Suprapubic skin (tissue), 4 donors: ENCODE results near the gene PIK3IP1. TPM values are rescaled to one million over a fixed set of nuclear protein-coding genes. Genes with fewer than 3 reads are reported as not detected.

Source experiments
- DNase-seq, 2 donors: peaks; one replicate each; pipeline ENCODE4 v3.0.0-alpha.2; 2019; ENCODE audit warnings: low spot score in 2 of 2
- H3K27ac ChIP-seq: fragments of 200-600 bp; sonication (generic); one replicate; pipeline ENCODE4 v1.5.1; 2019
- H3K27me3 ChIP-seq: fragments of 200-600 bp; sonication (generic); one replicate; pipeline ENCODE4 v1.5.1; 2019
- H3K36me3 ChIP-seq: fragments of 200-600 bp; sonication (generic); one replicate; pipeline ENCODE4 v1.5.1; 2019
- H3K4me1 ChIP-seq: fragments of 200-600 bp; sonication (generic); one replicate; pipeline ENCODE4 v1.5.1; 2019
- H3K4me3 ChIP-seq: fragments of 200-600 bp; sonication (generic); one replicate; pipeline ENCODE4 v1.5.1; 2019; ENCODE audit warnings: mild to moderate bottlenecking
- H3K9me3 ChIP-seq: fragments of 200-600 bp; sonication (generic); one replicate; pipeline ENCODE4 v1.5.1; 2019
- EP300 ChIP-seq: sonication (generic); formaldehyde crosslinking; IDR thresholded peaks from one replicate; pipeline ENCODE4 v1.6.1; 2017; ENCODE audit warnings: antibody characterized with exemption
- POLR2A ChIP-seq, 2 donors: fragments of 450-650 bp; IDR thresholded peaks; one replicate each; pipeline ENCODE4 v1.6.1; 2017; ENCODE audit warnings: antibody characterized with exemption in 2 of 2, mild to moderate bottlenecking in 2 of 2, moderate library complexity in 2 of 2
- POLR2AphosphoS5 ChIP-seq, 3 donors: sonication (generic); formaldehyde crosslinking; IDR thresholded peaks; one replicate each; pipeline ENCODE4 v1.6.1; 2017; ENCODE audit warnings: antibody characterized with exemption in 3 of 3
- WGBS: methylation state at CpG from one replicate; pipeline ENCODE4 v1.1.5; 2018; 5-methylcytosine and 5-hydroxymethylcytosine counted together
- total RNA-seq, 4 donors: library from RNA; depleted of rRNA; stranded (reverse); fragments of >200 nt; gene quantifications; one replicate each; pipeline ENCODE4 v1.1.0, GENCODE V29; 2016
- TF ChIP-seq, protein P1 (sequence below), 2 donors: fragments of 200-600 bp in 1 of 2; fragments of 450-650 bp in 1 of 2; sonication (generic) in 1 of 2; IDR thresholded peaks; one replicate each; pipeline ENCODE4 v1.5.1; 2016 to 2019; ENCODE audit warnings: antibody characterized with exemption in 2 of 2, mild to moderate bottlenecking in 1 of 2, moderate library complexity in 1 of 2

The PIK3IP1 gene
- total RNA-seq, 4 donors from 2014 or later, result 40.7 to 126 (median 64.4) TPM

DNA sequence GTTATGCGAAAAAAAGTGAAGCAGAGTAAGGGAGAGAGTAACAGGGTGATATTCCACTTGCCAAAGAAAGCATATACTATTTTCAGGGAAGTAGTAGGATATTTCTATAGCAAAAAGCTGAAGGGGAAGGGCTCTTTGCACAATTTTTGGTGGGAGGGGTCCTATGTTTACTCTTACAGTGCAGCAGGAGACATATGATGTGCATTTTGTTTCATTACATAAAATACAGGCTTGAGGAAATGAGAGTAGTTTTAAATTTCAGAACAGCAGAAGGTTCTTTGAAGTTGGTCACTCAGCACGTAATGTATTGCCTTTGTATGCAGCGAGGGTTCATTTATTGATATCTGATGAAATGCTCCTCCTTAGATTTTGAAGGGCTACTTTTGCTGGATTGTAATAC is 3.1 kb upstream of the PIK3IP1 start:
- H3K27ac ChIP-seq, result peak overlapping the region; percentile 75
- no peak for DNase-seq
- no peak overlapping the region for H3K4me3 ChIP-seq
- 58% methylated on average over 3 of the region's 3 CpGs for WGBS
- H3K9me3 ChIP-seq, result no peaks in the 10 kb centered on the region
- no peaks in the 10 kb centered on the region for H3K27me3 ChIP-seq
- H3K4me1 ChIP-seq, result peaks cover 42% of the 10 kb centered on the region
- no peak for TF ChIP-seq POLR2A (IDR thresholded peaks at IDR 0.05)
- no peak for TF ChIP-seq POLR2AphosphoS5 (IDR thresholded peaks at IDR 0.05)
- TF ChIP-seq, protein P1, sequence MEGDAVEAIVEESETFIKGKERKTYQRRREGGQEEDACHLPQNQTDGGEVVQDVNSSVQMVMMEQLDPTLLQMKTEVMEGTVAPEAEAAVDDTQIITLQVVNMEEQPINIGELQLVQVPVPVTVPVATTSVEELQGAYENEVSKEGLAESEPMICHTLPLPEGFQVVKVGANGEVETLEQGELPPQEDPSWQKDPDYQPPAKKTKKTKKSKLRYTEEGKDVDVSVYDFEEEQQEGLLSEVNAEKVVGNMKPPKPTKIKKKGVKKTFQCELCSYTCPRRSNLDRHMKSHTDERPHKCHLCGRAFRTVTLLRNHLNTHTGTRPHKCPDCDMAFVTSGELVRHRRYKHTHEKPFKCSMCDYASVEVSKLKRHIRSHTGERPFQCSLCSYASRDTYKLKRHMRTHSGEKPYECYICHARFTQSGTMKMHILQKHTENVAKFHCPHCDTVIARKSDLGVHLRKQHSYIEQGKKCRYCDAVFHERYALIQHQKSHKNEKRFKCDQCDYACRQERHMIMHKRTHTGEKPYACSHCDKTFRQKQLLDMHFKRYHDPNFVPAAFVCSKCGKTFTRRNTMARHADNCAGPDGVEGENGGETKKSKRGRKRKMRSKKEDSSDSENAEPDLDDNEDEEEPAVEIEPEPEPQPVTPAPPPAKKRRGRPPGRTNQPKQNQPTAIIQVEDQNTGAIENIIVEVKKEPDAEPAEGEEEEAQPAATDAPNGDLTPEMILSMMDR (IDR thresholded peaks at IDR 0.05), result no peak
- no peak for TF ChIP-seq EP300
- no peaks in the 10 kb centered on the region for H3K36me3 ChIP-seq

GRCh38 chr22:31291481-31292235 is 630 bp downstream of the PIK3IP1 start:
- 0% methylated on average over 10 of the region's 20 CpGs for WGBS
- peaks cover 27% of the 10 kb centered on the region for H3K36me3 ChIP-seq
- H3K9me3 ChIP-seq, result no peaks in the 10 kb centered on the region
- no peak for DNase-seq
- peak overlapping the region; percentile 62 for H3K4me3 ChIP-seq
- peak overlapping the region; percentile 95 for H3K27ac ChIP-seq
- TF ChIP-seq POLR2AphosphoS5 (IDR thresholded peaks at IDR 0.05), result no peak
- TF ChIP-seq POLR2A (IDR thresholded peaks at IDR 0.05), result no peak
- TF ChIP-seq, protein P1 (IDR thresholded peaks at IDR 0.05), result no peak
- TF ChIP-seq EP300, result no peak
- H3K4me1 ChIP-seq, result peaks cover 60% of the 10 kb centered on the region
- no peaks in the 10 kb centered on the region for H3K27me3 ChIP-seq

DNA sequence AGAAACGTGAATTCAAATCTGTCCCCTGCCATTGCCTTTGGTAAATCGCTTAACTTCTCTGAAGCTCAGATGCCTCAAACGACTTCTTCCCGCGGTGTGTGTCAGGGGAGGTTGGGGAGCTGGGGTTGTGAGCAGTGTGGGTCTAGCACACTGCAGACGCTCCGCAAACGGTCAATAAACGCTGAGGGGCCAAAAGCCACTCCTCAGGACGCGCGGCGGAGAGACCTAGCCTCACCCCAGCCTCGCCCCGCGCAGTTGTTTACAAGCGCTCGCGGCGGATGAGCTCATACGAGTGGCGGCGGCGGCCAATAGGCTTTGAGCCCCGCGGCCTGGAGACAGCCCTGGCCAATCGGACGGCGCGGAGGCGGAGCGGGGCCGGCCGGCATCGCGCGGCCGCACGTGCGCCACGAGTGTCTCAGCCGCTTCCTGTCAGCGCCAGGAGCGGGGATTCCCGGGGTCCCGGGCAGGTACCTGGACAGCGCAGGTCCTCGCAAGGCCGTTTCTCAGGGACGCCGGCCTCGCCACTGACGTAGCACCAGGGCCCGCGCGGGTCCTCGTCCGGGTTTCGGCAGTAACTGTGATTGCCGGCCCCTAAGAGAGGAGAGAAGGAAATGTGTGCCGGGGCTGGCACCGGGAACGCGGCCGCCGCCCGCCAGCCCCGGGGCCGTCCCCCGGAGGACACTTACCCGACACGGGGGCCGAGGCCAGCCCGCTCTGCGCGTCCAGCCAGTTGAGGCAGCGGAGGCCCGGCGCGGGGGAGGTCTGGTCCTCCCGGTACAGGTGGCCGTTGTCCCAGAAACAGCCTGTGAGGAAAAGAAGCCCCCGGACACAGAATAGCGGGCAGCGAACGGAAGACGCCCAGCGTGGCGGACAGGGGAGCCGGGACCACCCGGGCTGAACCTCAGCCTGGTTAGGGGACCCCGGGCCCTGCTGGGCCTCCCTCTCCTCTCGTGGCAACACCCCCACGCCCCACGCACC is 1.5 kb downstream of the PIK3IP1 start:
- H3K4me3 ChIP-seq, result peak overlapping the region; percentile 62
- no peaks in the 10 kb centered on the region for H3K27me3 ChIP-seq
- peaks cover 35% of the 10 kb centered on the region for H3K36me3 ChIP-seq
- H3K4me1 ChIP-seq, result peaks cover 52% of the 10 kb centered on the region
- TF ChIP-seq POLR2A (IDR thresholded peaks at IDR 0.05) (peak; percentile 34 to 92), POLR2AphosphoS5 (IDR thresholded peaks at IDR 0.05) (peak; percentile 10 to 92 (median 80)), EP300 (no peak)
- TF ChIP-seq, protein P1 (IDR thresholded peaks at IDR 0.05), result no peak
- peak overlapping the region; percentile 95 for H3K27ac ChIP-seq
- 0% methylated on average over 33 of the region's 95 CpGs for WGBS
- peak; percentile 97 to 99 for DNase-seq
- H3K9me3 ChIP-seq, result no peaks in the 10 kb centered on the region

DNA sequence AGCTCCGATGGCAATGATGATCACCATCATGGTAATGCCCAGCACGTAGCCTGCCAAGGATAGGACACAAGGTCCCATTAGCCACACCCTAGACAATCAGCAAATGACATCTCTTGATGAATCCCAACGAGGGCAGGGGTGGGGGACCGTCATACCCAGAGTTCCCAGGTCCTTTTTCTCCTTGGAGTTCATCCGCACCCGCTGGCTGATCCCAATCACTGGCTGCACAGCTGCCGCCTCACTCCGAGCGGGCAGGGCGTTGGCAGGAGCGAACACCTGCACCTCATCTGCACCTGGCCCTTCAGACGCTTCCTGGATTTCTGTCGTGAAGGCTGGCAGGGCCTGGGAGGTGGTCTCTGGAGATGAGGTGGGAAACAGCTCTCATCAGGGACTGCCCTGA is 2.9 kb downstream of the PIK3IP1 start:
- Histone ChIP-seq H3K4me3 (peak overlapping the region; percentile 62), H3K9me3 (no peaks in the 10 kb centered on the region), H3K4me1 (peaks cover 55% of the 10 kb centered on the region), H3K27ac (peak overlapping the region; percentile 95), H3K27me3 (no peaks in the 10 kb centered on the region), H3K36me3 (peaks cover 50% of the 10 kb centered on the region)
- TF ChIP-seq POLR2AphosphoS5 (IDR thresholded peaks at IDR 0.05), result no peak
- TF ChIP-seq, protein P1 (IDR thresholded peaks at IDR 0.05), result no peak
- TF ChIP-seq EP300, result no peak
- TF ChIP-seq POLR2A (IDR thresholded peaks at IDR 0.05), result no peak
- 65% methylated on average over 13 of the region's 13 CpGs for WGBS
- DNase-seq, result no peak
